ENCODE data around the gene MLNR.

The MLNR gene

DNA sequence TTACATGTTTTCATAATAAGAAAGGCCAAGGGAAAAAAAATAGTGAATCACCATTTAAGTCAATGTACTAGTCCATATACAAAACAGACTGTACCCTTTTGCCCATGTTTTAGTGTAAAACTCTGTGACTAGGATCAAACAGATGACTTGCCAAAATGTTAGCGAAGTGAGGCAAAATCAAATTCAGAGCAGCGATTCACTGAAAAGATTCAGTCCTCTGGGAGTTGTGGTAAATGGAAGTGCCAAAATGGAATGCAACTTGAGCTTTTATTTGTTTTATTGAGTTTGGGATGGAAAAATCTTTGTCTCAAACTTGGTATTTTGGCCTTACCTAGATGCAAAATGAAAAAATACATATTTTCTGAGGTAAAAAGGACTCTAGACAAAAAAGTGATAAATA is 36.7 kb downstream of the MLNR start:
- Histone ChIP-seq H3K4me2 (ENCODE audit: low read depth, low read length, poor library complexity, severe bottlenecking) (no peak overlapping the region), H3K9ac (ENCODE audit: low read length) (no peak overlapping the region), H3K4me3 (ENCODE audit: insufficient read depth, low read length, poor library complexity, severe bottlenecking) (no peak overlapping the region), H3K9me2 (replicated peaks; ENCODE audit: insufficient read depth, low read length) (no peaks in the 10 kb centered on the region), H4K20me1 (ENCODE audit: low read depth, low read length) (no peaks in the 10 kb centered on the region), H2AFZ (ENCODE audit: low read depth, low read length, severe bottlenecking) (no peak overlapping the region), H3K79me2 (ENCODE audit: insufficient read depth, low read length) (no peaks in the 10 kb centered on the region; the same call in 1 of the 2 replicates), H3K27me3 (ENCODE audit: low read length) (no peaks in the 10 kb centered on the region), H3F3A (ENCODE audit: insufficient read depth) (no peaks in the 10 kb centered on the region; the same call in 1 of the 2 replicates), H3K9me3 (ENCODE audit: insufficient read depth, low read length) (no peaks in the 10 kb centered on the region), H3K27ac (ENCODE audit: low read depth, low read length) (no peak overlapping the region), H3K36me3 (ENCODE audit: low read length) (peaks cover 2% of the 10 kb centered on the region; the same call in 1 of the 2 replicates)
- TF ChIP-seq, protein P1, sequence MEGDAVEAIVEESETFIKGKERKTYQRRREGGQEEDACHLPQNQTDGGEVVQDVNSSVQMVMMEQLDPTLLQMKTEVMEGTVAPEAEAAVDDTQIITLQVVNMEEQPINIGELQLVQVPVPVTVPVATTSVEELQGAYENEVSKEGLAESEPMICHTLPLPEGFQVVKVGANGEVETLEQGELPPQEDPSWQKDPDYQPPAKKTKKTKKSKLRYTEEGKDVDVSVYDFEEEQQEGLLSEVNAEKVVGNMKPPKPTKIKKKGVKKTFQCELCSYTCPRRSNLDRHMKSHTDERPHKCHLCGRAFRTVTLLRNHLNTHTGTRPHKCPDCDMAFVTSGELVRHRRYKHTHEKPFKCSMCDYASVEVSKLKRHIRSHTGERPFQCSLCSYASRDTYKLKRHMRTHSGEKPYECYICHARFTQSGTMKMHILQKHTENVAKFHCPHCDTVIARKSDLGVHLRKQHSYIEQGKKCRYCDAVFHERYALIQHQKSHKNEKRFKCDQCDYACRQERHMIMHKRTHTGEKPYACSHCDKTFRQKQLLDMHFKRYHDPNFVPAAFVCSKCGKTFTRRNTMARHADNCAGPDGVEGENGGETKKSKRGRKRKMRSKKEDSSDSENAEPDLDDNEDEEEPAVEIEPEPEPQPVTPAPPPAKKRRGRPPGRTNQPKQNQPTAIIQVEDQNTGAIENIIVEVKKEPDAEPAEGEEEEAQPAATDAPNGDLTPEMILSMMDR (IDR thresholded peaks at IDR 0.05; ENCODE audit: insufficient read depth, low read length, poor library complexity, severe bottlenecking): no peak
- no peak for TF ChIP-seq EZH2phosphoT487 (conservative IDR thresholded peaks at IDR 0.05; ENCODE audit: low read length)

DNA sequence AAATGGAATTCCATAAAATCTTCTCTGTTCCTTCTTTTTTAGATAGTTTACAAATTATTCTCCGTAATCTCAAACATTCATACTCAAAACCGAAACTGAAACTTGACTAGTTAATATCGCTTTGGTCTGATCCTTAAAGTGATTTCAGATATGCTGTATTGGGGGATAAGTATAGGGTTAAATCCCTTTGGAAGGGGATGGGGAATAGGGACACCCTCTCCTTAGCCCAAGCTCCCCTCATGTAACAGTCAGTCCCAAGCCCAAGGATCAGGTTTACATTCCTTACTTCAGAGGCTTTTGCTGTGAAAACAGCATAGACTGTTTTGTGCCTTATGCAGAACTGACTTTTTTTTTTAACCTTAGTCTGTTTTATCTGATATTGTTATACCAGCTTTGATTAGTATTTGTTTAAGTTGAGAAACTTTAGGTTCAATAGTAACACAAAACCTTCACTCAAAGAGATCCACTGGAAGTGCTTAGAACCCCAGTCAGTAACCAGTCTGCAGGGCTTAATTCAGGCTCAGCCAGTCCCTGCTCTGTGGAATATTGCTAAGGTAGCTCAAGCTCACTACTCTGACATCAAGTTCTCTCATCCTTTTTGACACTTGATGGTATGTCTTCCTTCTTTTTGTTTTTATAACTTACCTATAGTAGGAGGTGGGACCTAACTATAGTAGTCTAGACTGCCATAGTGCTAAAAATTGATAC is 38.1 kb downstream of the MLNR start:
- no peak for TF ChIP-seq EZH2phosphoT487 (conservative IDR thresholded peaks at IDR 0.05; ENCODE audit: low read length)
- TF ChIP-seq, protein P1 (IDR thresholded peaks at IDR 0.05; ENCODE audit: insufficient read depth, low read length, poor library complexity, severe bottlenecking): no peak
- no peak overlapping the region for H3K4me2 ChIP-seq (ENCODE audit: low read depth, low read length, poor library complexity, severe bottlenecking)

DNA sequence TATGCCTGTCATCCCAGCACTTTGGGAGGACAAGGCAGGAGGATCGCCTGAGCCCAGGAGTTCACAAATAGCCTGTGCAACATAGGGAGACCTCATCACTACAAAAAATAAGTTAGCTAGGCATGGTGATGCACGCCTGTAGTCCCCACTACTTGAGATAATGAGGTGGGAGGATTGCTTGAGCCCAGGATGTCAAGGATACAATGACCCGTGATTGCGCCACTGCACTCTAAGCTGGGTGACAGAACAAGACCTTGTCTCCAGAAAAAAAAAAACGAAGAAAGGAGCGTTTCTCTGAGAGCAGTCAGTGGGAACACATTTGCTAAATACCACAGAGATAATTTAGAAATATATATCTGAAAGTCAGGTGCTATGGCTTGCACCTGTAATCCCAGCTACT is 39.4 kb downstream of the MLNR start:
- no peak overlapping the region for H3K4me2 ChIP-seq (ENCODE audit: low read depth, low read length, poor library complexity, severe bottlenecking)
- H3F3A ChIP-seq (ENCODE audit: insufficient read depth): no peaks in the 10 kb centered on the region
- H3K9ac ChIP-seq (ENCODE audit: low read length): no peak overlapping the region
- no peaks in the 10 kb centered on the region for H3K9me2 ChIP-seq (replicated peaks; ENCODE audit: insufficient read depth, low read length)
- H3K4me3 ChIP-seq (ENCODE audit: insufficient read depth, low read length, poor library complexity, severe bottlenecking): no peak overlapping the region
- no peaks in the 10 kb centered on the region for H3K9me3 ChIP-seq (ENCODE audit: insufficient read depth, low read length)
- H2AFZ ChIP-seq (ENCODE audit: low read depth, low read length, severe bottlenecking): no peak overlapping the region
- TF ChIP-seq, protein P1 (IDR thresholded peaks at IDR 0.05; ENCODE audit: insufficient read depth, low read length, poor library complexity, severe bottlenecking): no peak
- peaks cover 2% of the 10 kb centered on the region; the same call in 1 of the 2 replicates for H3K36me3 ChIP-seq (ENCODE audit: low read length)
- no peaks in the 10 kb centered on the region for H3K27me3 ChIP-seq (ENCODE audit: low read length)
- no peaks in the 10 kb centered on the region for H3K79me2 ChIP-seq (ENCODE audit: insufficient read depth, low read length)
- H3K27ac ChIP-seq (ENCODE audit: low read depth, low read length): no peak overlapping the region
- no peaks in the 10 kb centered on the region for H4K20me1 ChIP-seq (ENCODE audit: low read depth, low read length)

More for the DNA sequence above, 38.1 kb downstream of the MLNR start:
- Histone ChIP-seq H3K79me2 (ENCODE audit: insufficient read depth, low read length) (no peaks in the 10 kb centered on the region; the same call in 1 of the 2 replicates), H4K20me1 (ENCODE audit: low read depth, low read length) (no peaks in the 10 kb centered on the region), H3K36me3 (ENCODE audit: low read length) (peaks cover 2% of the 10 kb centered on the region; the same call in 1 of the 2 replicates), H3F3A (ENCODE audit: insufficient read depth) (no peaks in the 10 kb centered on the region), H3K9me2 (replicated peaks; ENCODE audit: insufficient read depth, low read length) (no peaks in the 10 kb centered on the region), H3K27ac (ENCODE audit: low read depth, low read length) (no peak overlapping the region), H3K9ac (ENCODE audit: low read length) (no peak overlapping the region), H3K4me3 (ENCODE audit: insufficient read depth, low read length, poor library complexity, severe bottlenecking) (no peak overlapping the region), H3K27me3 (ENCODE audit: low read length) (no peaks in the 10 kb centered on the region), H2AFZ (ENCODE audit: low read depth, low read length, severe bottlenecking) (no peak overlapping the region), H3K9me3 (ENCODE audit: insufficient read depth, low read length) (no peaks in the 10 kb centered on the region)

All from SU-DHL-6 (cell line).